ENCODE measurements around the gene HMGB4. TPM values are rescaled to one million over a fixed set of nuclear protein-coding genes. Genes with fewer than 3 reads are reported as not detected.

The HMGB4 gene
- total RNA-seq, 1 experiment from 2014 or later, result not detected

GRCh38 chr1:33867684-33868083 lies 3.8 kb downstream of the HMGB4 start:
- no peak for ATAC-seq
- in situ Hi-C loops (cut with HindIII; ENCODE audit: low pct_unique_long_range_greater_than_20kb, low sequenced_read_pairs), result no loop called here
- Histone ChIP-seq H3K27me3 (ENCODE audit: control insufficient read depth, insufficient read depth, low read length) (no peaks in the 10 kb centered on the region; the same call in 1 of the 2 replicates), H3K27ac (ENCODE audit: low read length) (no peak overlapping the region), H3K9me3 (ENCODE audit: control insufficient read depth, insufficient read depth, low read depth, low read length) (no peaks in the 10 kb centered on the region), H3K4me3 (ENCODE audit: low read depth in 2 of 2, low read length in 2 of 2) (no peak overlapping the region), H3K4me1 (ENCODE audit: control insufficient read depth, insufficient read depth, low read length) (no peaks in the 10 kb centered on the region), H3K36me3 (ENCODE audit: control insufficient read depth, insufficient read depth, low read length) (no peaks in the 10 kb centered on the region)
- no TSS peak for BruUV-seq (replicated peaks)
- no peak for DNase-seq (ENCODE audit: low read depth, low spot score)
- intact Hi-C loops (cut with micrococcal nuclease; ENCODE audit: unreplicated experiment), result no loop called here
- TF ChIP-seq REST (IDR thresholded peaks at IDR 0.05; ENCODE audit: insufficient read depth in 1 of 2, low read depth in 2 of 2, low read length in 1 of 2), result no peak
- TF ChIP-seq POLR2AphosphoS5 (IDR thresholded peaks at IDR 0.05; ENCODE audit: low read depth, low read length), result no peak
- TF ChIP-seq TCF7L2 (IDR thresholded peaks at IDR 0.05; ENCODE audit: low read depth, low read length), result no peak
- no peak for TF ChIP-seq SIN3A (IDR thresholded peaks at IDR 0.05; ENCODE audit: borderline replicate concordance, insufficient read depth, low read depth, low read length)
- no peak for TF ChIP-seq CTCF (IDR thresholded peaks at IDR 0.05)
- ChIA-PET POLR2A (no interaction called here), CTCF (no interaction called here)

GRCh38 chr1:33872275-33872674 lies 8.4 kb downstream of the HMGB4 start:
- intact Hi-C loops (cut with micrococcal nuclease; ENCODE audit: unreplicated experiment), result no loop called here
- no peak for ATAC-seq
- ChIA-PET POLR2A (no interaction called here), CTCF (no interaction called here)
- Histone ChIP-seq H3K27ac (ENCODE audit: low read length) (no peak overlapping the region), H3K4me3 (ENCODE audit: low read depth in 2 of 2, low read length in 2 of 2) (no peak overlapping the region), H3K4me1 (ENCODE audit: control insufficient read depth, insufficient read depth, low read length) (no peaks in the 10 kb centered on the region), H3K27me3 (ENCODE audit: control insufficient read depth, insufficient read depth, low read length) (peaks cover 4% of the 10 kb centered on the region; the same call in 1 of the 2 replicates), H3K36me3 (ENCODE audit: control insufficient read depth, insufficient read depth, low read length) (no peaks in the 10 kb centered on the region), H3K9me3 (ENCODE audit: control insufficient read depth, insufficient read depth, low read depth, low read length) (no peaks in the 10 kb centered on the region)
- TF ChIP-seq CTCF (IDR thresholded peaks at IDR 0.05) (no peak), POLR2AphosphoS5 (IDR thresholded peaks at IDR 0.05; ENCODE audit: low read depth, low read length) (no peak), SIN3A (IDR thresholded peaks at IDR 0.05; ENCODE audit: borderline replicate concordance, insufficient read depth, low read depth, low read length) (no peak), REST (IDR thresholded peaks at IDR 0.05; ENCODE audit: insufficient read depth in 1 of 2, low read depth in 2 of 2, low read length in 1 of 2) (no peak), TCF7L2 (IDR thresholded peaks at IDR 0.05; ENCODE audit: low read depth, low read length) (no peak)
- no peak for DNase-seq (ENCODE audit: low read depth, low spot score)
- in situ Hi-C loops (cut with HindIII; ENCODE audit: low pct_unique_long_range_greater_than_20kb, low sequenced_read_pairs), result no loop called here
- BruUV-seq (replicated peaks), result no TSS peak
